GM18517 (cell line): Measurements from ENCODE around the gene TMEM184A.
"Not testable (repeated sequence)": the region's sequence is repeated elsewhere in the genome, so short reads cannot be mapped to it uniquely, and the experiment has no call there.

ENCODE experiments used
- ATAC-seq: cut with Tn5 transposase; IDR thresholded peaks from one replicate; pipeline ENCODE4 v1.9.1; 2021; ENCODE audit warnings: mild to moderate bottlenecking, moderate library complexity; ENCODE audit not compliant: unreplicated experiment

Gene TMEM184A

DNA sequence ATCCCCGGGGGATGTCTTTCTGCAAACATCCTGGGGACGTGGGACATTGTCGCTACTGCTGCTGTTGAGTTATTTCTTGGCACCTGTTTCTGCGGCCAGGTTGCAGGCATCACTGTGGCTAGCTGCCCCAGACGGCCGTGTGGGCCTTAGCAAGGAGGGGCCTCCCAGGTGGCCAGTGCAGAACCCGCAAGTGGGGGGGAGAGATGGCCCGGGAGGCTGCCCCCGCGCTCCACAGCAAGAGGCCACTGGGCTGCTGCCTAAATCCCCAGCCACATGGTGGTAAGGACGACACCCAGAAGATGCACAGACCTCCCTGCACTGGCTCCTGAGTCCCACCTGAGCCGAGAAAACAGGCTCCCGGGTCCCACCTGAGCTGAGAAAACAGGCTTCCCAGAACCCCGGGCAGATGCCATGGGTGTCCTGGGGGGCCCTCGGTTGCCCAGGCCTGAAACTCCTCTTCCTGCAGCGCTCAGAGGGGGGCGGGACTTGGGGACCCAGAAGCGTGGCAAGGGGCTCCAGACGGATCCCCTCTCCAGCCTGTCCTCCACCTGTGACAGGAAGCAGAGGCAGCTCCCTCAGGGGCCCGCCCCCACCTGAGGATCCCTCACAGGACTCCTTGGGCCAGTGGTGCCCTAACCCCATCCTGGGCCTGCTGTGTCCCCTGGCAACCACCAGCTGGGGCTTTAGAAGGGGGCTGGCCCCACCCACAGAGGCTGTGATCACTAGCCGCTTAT, 26.5 kb downstream of the TMEM184A start:
- ATAC-seq, result no peak

DNA sequence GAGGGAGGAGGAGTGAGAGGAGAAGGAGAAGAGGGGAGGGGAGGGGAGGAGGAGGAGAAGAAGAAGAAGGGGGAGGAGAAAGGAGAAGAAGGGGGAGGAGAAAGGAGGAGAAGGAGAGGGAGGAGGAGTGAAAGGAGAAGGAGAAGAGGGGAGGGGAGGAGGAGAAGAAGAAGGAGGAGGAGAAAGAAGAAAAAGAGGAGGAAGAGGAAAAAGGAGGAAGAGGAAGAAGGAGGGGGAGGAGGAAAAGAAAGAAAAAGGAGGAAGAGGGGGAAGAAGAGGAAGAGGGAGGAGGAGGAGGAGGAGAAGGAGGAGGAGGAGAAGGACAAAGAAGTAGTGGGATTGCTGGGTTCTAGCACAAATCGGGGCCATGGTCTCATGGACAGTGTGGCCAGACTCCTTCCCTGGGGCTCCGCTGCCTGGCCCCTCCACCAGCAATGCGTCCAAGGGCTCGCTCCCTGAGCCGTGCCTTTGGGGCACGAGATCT, 29.7 kb downstream of the TMEM184A start:
- ATAC-seq, result no peak

- no peak for ATAC-seq
Observed at GRCh38 chr7:1525409-1525808, 30.6 kb downstream of the TMEM184A start.

DNA sequence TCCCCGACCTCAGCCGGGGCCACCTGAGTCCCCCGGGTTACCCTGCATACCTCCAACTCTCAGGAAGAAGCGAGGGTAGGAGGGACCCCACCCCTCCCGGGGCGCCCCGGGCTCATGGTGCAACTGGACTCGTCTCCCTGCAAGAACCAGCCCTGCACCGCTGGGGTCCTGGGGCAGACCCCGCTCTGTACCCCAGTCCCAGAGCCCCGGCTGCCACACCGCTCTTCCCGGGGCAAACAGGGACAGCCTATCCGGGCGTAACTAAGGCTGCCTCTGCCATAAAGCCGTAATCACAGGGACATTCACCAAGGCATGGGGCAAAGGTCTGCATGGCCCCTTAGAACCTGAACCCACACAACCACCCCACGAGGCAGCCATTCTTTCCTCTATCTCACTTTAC, 32.2 kb downstream of the TMEM184A start:
- no peak for ATAC-seq

- ATAC-seq, result no peak
Observed at GRCh38 chr7:1523208-1523607, 32.8 kb downstream of the TMEM184A start.

DNA sequence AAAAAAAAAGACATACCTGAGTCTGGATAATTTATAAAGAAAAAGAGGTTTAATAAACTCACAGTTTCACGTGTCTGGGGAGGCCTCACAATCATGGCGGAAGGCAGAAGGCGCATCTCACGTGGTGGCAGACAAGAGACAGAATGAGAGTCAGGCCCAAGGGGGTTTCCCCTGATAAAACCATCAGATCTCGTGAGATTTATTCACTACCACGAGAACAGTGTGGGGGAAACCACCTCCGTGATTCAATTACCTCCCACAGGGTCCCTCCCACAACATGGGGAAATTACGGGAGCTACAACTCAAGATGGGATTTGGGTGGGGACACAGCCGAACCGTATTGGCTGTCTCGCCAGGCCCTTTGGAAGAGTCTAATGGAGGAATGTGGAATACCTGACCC, 34.5 kb downstream of the TMEM184A start:
- no peak for ATAC-seq

GRCh38 chr7:1520539-1521234, 35.3 kb downstream of the TMEM184A start:
- no peak for ATAC-seq

- ATAC-seq, result not testable (repeated sequence)
Observed at GRCh38 chr7:1519322-1519922, 36.6 kb downstream of the TMEM184A start.

DNA sequence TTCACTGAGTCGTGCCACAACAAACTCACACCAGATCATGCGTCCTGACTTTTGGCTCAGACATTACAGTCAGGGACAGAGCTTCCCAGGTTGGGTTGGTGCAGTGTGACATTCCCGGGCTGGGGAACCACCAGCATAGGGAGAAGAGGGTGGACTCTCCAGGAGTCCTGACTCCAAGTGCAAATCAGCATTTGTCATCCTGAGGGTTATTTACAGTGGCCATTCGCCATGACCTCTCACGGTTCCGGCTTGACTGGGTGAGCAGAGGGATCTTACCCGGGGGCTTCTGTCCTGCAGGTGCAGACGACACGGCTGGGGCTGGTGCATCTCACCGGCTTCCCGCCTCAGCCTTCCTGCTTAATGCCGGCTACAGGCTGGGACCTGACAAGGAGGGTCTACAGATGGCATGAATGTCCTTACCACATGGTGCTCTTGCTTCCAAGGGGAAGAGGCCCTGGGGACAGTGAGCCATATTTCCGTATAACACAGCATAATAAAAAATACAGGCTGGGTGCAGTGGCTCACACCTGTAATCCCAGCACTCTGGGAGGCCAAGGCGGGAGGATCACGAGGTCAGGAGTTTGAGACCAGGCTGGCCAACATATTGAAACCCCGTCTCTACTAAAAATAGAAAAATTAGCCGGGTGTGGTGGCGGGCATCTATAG, 39.3 kb downstream of the TMEM184A start:
- no peak for ATAC-seq

GRCh38 chr7:1515509-1515967, 40.5 kb downstream of the TMEM184A start:
- not testable (repeated sequence) for ATAC-seq

- ATAC-seq, result no peak
Observed at GRCh38 chr7:1514995-1515401, 41.0 kb downstream of the TMEM184A start.

DNA sequence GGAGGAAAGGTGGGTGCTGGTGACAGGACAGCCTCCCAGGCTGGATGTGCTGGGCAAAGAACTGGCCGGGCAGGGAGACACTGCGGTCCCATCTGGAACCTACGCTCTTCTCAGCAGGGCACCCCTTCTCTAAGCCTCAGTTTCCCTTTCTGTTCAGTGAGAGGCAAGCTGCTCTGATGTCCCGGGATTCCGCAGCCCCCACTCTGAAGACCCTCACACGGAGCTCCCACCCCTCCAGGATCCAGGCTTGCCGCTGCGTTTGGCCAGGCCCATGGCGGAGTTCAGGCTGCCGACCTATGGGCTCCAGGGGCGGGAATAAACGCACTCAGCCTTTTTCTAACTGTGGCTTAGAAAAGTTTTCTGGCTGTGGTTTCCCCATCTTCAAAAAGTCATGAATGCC, 41.6 kb downstream of the TMEM184A start:
- no peak for ATAC-seq

- no peak for ATAC-seq
Observed at GRCh38 chr7:1513657-1514095, 42.3 kb downstream of the TMEM184A start.

DNA sequence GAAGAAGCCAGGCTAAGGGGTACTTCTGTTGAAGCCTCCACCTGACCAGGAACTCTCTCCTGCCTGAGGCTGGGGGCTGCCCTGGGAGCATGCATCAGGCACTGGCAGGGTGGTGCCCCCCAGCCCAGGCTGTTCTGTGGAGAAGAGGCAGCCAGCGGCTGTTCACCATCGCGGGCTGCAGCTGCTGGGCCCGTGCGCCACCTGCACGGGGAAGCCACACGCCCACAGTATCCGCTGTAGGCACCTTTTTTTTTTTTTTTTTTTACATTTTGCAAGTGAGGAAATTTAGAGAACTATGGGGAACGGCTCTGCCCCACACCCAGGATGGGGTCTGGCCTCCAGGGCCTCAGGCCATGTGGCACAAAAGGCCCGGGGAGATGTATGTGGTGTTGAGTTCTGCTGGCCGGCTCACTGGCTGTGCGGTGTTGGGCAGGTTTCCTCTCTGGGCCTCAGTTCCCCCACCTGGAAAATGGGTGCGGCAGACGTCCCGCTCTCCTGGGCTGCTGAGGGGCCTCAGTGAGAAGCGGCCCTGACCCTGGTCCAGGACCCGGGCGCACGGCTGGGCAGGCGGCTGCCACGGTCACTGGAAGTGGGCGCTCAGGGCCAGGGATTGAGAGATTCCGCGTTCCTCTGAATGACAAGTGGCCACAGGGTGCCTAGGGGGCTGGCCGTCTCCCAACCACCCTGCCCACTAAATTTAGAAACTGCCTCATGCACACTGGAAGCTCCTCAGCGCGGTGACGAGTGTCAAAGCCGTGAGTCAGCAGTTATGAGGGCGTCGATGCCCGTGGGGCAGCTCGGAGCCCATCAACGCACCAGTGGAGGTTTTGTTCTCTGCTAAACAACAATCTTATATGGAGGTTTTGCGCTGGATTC, 43.0 kb downstream of the TMEM184A start:
- ATAC-seq, result no peak

DNA sequence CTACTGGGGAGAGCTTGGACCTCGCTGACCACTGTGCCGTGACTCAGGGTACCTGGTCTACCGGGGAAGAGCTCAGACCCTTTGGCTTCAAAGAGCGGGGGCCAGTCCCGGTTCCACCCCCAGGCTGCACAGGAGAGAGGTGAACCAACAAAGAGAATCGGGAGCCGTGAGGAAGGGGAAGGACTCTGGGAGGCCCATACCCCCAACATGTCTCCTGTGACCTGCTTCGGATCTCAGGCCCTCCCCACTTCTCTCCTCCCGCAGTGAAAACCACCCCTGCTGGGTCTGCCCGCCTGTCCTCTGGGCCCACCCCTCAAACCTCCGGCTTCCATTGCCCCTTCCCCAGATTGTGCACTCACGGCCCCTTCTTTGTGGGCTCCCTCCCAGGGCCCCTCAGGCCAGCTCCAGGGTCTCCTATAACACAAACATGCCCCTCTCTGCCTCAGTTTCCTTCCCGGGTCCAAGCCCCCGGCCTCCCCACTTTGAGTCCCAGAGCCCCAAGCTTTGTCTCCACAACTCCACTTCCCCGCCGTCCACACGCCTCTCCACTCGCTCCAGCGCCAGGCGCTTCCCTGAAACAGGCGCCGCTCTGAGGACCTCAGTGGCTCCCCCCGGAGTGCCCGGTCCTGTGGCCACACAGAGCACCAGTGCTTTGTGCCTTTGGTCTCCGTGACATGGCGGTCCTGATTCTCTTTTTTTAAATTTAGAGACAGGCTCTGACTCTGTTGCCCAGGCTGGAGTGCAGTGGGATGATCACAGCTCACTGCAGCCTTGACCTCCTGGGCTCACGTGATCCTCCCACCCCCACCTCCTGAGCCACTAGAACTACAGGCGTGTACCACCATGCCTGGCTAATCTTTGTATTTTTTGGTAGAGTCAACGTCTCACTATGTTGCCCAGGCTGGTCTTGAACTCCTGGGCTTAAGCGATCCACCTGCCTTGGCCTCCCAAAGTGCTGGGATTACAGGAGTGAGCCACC, 44.3 kb downstream of the TMEM184A start:
- no peak for ATAC-seq

DNA sequence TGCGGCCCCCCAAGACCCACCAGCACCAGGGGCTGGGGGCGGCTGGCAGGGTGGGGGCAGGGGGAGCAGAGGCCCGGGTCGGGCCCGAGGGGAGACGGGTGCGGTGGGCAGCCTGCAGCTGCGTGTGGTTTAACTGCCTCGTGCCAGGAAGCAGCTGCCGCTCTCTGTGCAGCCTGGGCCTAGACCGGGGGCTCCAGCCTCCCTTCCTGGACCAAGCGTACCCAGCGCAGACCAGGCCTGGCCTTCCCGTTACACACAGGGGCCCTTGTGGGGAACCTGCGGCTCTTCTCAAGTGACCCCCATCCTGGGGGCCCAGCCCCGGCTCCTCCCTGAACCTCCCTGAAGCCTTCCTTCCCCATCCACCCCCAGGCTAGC, 45.2 kb downstream of the TMEM184A start:
- ATAC-seq, result no peak

DNA sequence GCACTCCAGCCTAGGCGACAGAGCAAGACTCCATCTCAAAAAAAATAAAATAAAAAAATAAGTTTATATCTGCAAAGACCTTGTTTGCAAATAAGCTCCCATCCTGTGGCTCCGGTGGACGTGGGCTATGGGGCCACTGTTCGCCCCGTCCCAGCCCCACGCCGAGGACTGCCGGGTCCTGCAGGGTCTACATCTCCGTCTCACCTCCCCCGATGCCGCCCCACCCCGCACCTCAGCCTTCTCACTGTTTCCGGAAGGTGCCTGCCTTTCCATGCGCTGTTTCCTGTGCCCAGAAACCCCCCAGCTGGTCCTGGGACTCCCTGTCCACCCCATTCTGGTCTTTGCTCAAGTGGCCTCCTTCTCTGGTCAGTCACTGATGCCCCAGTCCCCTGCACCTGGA, 46.8 kb downstream of the TMEM184A start:
- no peak for ATAC-seq

DNA sequence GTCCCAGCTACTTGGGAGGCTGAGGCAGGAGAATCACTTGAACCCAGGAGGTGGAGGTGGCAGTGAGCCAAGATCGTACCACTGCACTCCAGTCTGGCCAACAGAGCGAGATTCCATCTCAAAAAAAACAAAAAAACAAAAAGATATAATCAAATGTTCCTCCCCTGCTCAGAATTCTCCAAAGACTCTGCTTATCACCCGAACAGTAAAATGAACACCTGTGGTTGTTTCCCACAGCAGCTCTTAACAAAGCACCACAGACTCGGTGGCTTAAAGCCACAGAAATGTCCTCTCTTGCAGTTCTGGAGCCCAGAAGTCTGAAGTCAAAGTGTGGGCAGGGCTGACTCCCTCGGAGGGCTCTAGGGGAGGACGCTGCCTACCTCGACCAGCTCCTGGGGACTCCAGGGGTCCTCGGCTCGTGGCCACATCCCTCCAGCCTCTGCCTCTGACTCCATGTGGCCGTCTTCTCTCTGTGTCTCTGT, 47.7 kb downstream of the TMEM184A start:
- no peak for ATAC-seq
